Common myeloid progenitor, CD34-positive (primary cell): Measurements from ENCODE around the gene MRPL43.

Experiments used
- CTCF ChIA-PET: fragments of 350-600 bp; sonication (Branson Sonifier 250); formaldehyde crosslinking; loops from one replicate; lab custom pipeline; 2021; ENCODE audit warnings: antibody characterized with exemption; lab: Charles Lee
- POLR2A ChIA-PET: fragments of 350-600 bp; sonication (Branson Sonifier 250); formaldehyde crosslinking; loops from one replicate; lab custom pipeline; 2021; ENCODE audit warnings: antibody characterized with exemption; lab: Charles Lee
- DNase-seq, 3 donors: peaks; one replicate each; pipeline versions ENCODE4 v3.0.0 to v3.0.0-alpha.2; 2013
- H3K27ac ChIP-seq, 2 experiments: 1 replicate in 1 of 2; 2 replicates in 1 of 2; pipeline ENCODE4 v1.7.0; 2013; ENCODE audit warnings: inconsistent platforms in 2 of 2, low read length in 2 of 2, mild to moderate bottlenecking in 2 of 2, low read depth in 1 of 2, moderate library complexity in 1 of 2; ENCODE audit not compliant: severe bottlenecking in 2 of 2, insufficient read depth in 1 of 2, poor library complexity in 1 of 2
- H3K27me3 ChIP-seq, 5 experiments: replicated peaks in 2 of 5; 1 replicate in 3 of 5; 2 replicates in 2 of 5; pipeline versions ENCODE4 v1.6.1 to v1.7.0; 2013; ENCODE audit warnings: low read length in 4 of 5, mild to moderate bottlenecking in 2 of 5, moderate library complexity in 2 of 5, inconsistent platforms in 1 of 5; ENCODE audit not compliant: insufficient read depth in 5 of 5, control insufficient read depth in 4 of 5
- H3K36me3 ChIP-seq, 4 experiments: 1 replicate in 2 of 4; 2 replicates in 2 of 4; pipeline versions ENCODE4 v1.6.1 to v1.7.0; 2013; ENCODE audit warnings: low read length in 3 of 4, control low read depth in 1 of 4, mild to moderate bottlenecking in 1 of 4; ENCODE audit not compliant: control insufficient read depth in 4 of 4, insufficient read depth in 4 of 4
- H3K4me1 ChIP-seq, 4 experiments: 1 replicate in 3 of 4; 2 replicates in 1 of 4; pipeline versions ENCODE4 v1.6.1 to v1.7.1; 2013; ENCODE audit warnings: low read length in 3 of 4, mild to moderate bottlenecking in 3 of 4, control low read depth in 1 of 4, inconsistent platforms in 1 of 4, moderate library complexity in 1 of 4; ENCODE audit not compliant: control insufficient read depth in 4 of 4, insufficient read depth in 4 of 4; ENCODE audit errors: control extremely low read depth in 1 of 4
- H3K4me3 ChIP-seq, 7 experiments: 1 replicate in 4 of 7; 2 replicates in 3 of 7; pipeline versions ENCODE4 v1.5.1 to v1.7.0; 2013; ENCODE audit warnings: mild to moderate bottlenecking in 7 of 7, low read length in 6 of 7, moderate library complexity in 6 of 7, inconsistent platforms in 2 of 7, low read depth in 2 of 7, control low read depth in 1 of 7; ENCODE audit not compliant: insufficient read depth in 4 of 7, control insufficient read depth in 1 of 7; ENCODE audit errors: extremely low read depth in 1 of 7
- H3K9me3 ChIP-seq, 5 experiments: 1 replicate in 4 of 5; 2 replicates in 1 of 5; pipeline versions ENCODE4 v1.6.1 to v1.7.1; 2013; ENCODE audit warnings: low read length in 4 of 5, mild to moderate bottlenecking in 2 of 5, inconsistent platforms in 1 of 5, low read depth in 1 of 5, moderate library complexity in 1 of 5; ENCODE audit not compliant: control insufficient read depth in 4 of 5, insufficient read depth in 2 of 5; ENCODE audit errors: control extremely low read depth in 1 of 5
- WGBS: methylation state at CpG from one replicate; pipeline ENCODE4 v1.1.5; 2013; ENCODE audit not compliant: insufficient coverage; 5-methylcytosine and 5-hydroxymethylcytosine counted together

MRPL43 gene

DNA sequence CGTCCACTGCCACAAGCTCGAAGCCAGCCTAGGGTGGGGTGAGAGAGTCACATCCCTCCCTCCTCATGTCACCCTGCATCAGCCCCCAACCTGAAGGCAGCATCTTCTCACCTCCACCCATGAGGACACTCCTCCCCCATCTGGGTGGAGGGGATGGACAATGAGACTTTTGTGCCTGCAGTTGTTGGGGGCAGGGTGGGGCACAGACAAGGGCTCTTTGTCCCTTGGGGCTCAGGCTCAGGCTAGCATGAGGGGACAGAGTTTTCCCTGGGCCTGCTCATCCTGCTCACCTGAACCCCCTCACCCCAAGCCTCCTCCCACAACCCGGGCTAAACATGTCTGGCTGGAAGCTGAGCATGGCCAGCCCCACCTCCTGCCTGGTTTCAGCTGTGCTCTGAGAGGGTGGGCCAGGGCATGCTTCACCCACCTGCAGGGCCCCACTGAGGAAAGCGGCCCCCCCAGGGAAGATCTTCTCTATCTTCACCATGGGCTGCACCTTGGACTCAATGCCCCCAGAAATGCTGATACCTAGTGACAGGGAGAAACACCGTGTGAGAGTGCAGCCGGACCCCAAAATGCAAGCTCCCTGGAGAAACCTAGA is 21.6 kb upstream of the MRPL43 start:
- Histone ChIP-seq H3K4me3 (no peak overlapping the region), H3K27me3 (no peaks in the 10 kb centered on the region), H3K9me3 (no peaks in the 10 kb centered on the region), H3K36me3 (peaks cover 6 to 32% (median 24%) of the 10 kb centered on the region in 4 experiments), H3K27ac (no peak overlapping the region), H3K4me1 (peaks cover 0 to 16% (median 9%) of the 10 kb centered on the region in 4 experiments)
- no peak for DNase-seq
- ChIA-PET POLR2A (no interaction called here), CTCF (interaction anchor here (0.5 to 7.5 kb wide), 3 partner anchors 13 to 133 kb away, joined by 3 to 152 read pairs (median 5); partner anchors contain the start of gene LZTS2)
- 100% methylated on average over 3 of the region's 6 CpGs for WGBS

DNA sequence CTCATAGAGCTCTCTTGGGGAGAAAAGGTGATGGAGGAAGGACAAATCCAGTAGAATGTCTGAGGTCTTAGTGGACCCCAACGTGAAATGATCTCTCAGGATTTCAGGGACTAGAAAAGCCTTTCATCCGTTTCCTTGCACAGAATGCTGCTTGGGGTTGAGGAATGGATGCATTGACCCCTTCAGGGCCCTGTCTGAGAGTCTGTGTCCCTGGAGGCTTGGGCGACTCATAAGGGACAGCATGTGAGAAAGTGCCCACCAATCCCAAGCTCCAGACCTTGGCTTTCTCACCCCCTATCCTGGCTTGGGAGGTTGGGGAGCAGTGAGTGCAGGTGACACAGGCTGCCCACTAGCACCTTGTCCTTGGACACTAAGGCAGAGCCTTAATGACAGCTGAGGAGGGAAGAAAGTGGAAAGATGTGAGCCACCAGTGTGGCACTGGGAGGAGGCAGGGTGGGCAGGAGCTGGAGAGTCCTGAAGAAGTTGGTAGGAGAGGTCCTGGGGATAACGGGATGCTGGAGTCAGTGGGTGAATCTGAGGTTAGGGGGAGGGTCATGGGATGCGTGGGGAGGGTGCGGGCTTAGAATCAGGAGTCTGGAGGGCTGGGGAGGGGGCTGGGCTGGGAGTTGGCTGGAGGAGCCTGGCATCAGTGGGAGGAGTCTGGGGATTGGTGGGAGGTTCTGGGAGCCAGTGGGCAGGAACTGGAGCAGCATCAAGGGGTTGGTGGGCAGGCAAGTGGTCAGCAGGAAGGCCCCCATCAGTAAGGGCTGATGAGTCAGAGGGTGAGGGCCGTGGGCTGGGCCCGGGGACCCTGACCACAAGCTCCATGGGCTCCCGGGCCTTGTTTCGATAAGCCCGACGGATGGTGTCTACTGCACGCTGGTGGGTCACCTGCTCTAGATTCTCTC is 20.9 kb upstream of the MRPL43 start:
- H3K4me3 ChIP-seq, result no peak overlapping the region
- H3K27ac ChIP-seq, result no peak overlapping the region
- no peak for DNase-seq
- no peaks in the 10 kb centered on the region for H3K9me3 ChIP-seq
- WGBS, result 90% methylated on average over 10 of the region's 13 CpGs
- peaks cover 6 to 40% (median 31%) of the 10 kb centered on the region in 4 experiments for H3K36me3 ChIP-seq
- POLR2A ChIA-PET, result no interaction called here
- CTCF ChIA-PET, result interaction anchor here (1.6 to 23.7 kb wide), 3 partner anchors 9 to 134 kb away, joined by 5 to 311 read pairs (median 152); partner anchors contain the start of gene LZTS2
- no peaks in the 10 kb centered on the region for H3K27me3 ChIP-seq
- H3K4me1 ChIP-seq, result peaks cover 0 to 10% (median 7%) of the 10 kb centered on the region in 4 experiments

DNA sequence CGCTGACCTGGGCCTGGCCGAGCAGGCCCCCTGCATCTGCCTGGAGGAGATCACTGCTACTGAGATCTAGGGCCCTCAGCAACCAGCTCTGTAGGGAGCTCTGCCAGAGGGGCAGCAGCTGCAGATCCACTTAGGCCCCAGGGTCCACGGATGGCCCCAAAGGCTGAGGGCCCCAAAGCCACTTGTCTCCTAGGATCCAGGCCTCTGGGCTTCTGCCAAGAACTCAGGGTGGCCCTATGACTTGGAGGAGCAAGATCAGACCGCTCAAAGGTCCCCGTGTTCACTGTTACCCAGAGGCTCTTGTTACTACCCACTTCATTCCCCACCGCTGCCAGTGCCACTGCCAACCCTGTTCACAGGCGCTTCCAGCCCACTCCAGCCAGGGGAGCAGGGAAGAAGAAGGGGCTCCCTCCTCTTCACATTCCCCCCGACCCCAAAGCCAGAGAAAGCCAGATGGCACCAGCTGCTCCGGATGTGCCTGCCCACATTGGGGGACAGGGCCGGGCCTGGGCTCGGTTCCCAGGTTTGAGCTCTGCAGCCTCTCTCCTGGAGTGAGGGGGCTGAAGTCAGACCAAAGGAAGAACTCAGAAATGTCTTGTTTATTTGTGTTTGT is 19.9 kb upstream of the MRPL43 start:
- Histone ChIP-seq H3K27me3 (no peaks in the 10 kb centered on the region), H3K4me1 (peaks cover 0 to 7% (median 3%) of the 10 kb centered on the region in 4 experiments), H3K9me3 (no peaks in the 10 kb centered on the region), H3K36me3 (peaks cover 6 to 47% (median 38%) of the 10 kb centered on the region in 4 experiments), H3K27ac (peak overlapping the region in 1 of 2 experiments; percentile 9), H3K4me3 (no peak overlapping the region)
- CTCF ChIA-PET, result interaction anchor here (0.9 to 23.7 kb wide), 3 partner anchors 10 to 33 kb away, joined by 4 to 311 read pairs (median 152); partner anchors contain the start of gene LZTS2
- POLR2A ChIA-PET, result interaction anchor here (0.6 kb wide), 1 partner anchor 15 kb away, joined by 3 read pairs; no protein-coding TSS in a partner anchor
- DNase-seq, result peak in 1 of 3 donors; percentile 16
- 93% methylated on average over 6 of the region's 11 CpGs for WGBS

DNA sequence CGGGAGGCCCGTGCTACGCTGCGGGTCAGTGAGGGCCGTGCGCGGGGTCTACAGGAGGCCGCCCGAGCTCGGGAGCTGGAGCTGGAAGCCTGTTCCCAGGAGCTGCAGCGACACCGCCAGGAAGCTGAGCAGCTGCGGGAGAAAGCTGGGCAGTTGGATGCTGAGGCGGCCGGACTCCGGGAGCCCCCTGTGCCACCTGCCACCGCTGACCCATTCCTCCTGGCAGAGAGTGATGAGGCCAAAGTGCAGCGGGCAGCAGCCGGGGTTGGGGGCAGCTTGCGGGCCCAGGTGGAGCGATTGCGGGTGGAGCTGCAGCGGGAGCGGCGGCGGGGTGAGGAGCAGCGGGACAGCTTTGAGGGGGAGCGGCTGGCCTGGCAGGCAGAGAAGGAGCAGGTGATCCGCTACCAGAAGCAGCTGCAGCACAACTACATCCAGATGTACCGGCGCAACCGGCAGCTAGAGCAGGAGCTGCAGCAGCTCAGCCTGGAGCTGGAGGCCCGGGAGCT is 19.3 kb upstream of the MRPL43 start:
- ChIA-PET POLR2A (interaction anchor here (0.6 kb wide), 1 partner anchor 14 kb away, joined by 3 read pairs; no protein-coding TSS in a partner anchor), CTCF (interaction anchor here (0.9 to 23.7 kb wide), 4 partner anchors 10 to 40 kb away, joined by 3 to 311 read pairs (median 78); partner anchors contain the start of gene LZTS2)
- peaks cover 6 to 50% (median 38%) of the 10 kb centered on the region in 4 experiments for H3K36me3 ChIP-seq
- H3K27me3 ChIP-seq, result no peaks in the 10 kb centered on the region
- peaks cover 0 to 10% (median 8%) of the 10 kb centered on the region in 4 experiments for H3K4me1 ChIP-seq
- H3K27ac ChIP-seq, result no peak overlapping the region
- DNase-seq, result no peak
- no peaks in the 10 kb centered on the region for H3K9me3 ChIP-seq
- 98% methylated on average over 28 of the region's 33 CpGs for WGBS
- no peak overlapping the region for H3K4me3 ChIP-seq

DNA sequence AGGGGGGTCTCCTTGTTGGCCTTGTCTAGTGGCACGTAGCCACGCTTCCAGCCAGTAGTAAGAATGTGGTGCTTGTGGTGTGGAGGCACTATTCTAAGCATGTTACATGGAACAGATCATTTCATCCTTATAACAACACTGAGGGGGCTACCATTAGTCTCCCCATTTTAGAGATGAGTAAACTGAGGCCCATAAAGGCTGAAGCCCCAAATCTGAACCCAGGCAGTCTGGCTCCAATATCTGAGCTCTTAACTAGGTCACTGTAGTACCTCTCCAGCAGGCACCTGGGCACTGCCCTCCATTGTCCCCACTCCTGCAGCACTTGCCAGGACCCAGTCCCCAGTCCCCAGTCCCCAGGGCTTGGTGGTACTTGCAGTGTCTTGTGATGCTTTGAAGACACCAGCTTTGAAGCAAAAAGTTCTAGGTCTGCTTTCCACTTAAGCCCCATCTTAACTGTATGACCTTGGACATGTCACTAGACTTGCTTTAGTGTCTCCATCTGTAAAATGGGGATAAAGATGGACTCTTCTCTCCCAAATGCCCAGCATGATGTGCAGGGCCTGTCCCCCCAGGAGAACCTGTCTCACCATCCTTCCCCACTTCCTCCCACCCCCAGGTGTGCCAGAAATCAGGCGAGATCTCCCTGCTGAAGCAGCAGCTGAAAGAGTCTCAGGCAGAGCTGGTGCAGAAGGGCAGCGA is 18.7 kb upstream of the MRPL43 start:
- no peaks in the 10 kb centered on the region for H3K9me3 ChIP-seq
- POLR2A ChIA-PET, result no interaction called here
- H3K27ac ChIP-seq, result no peak overlapping the region
- H3K4me3 ChIP-seq, result no peak overlapping the region
- H3K27me3 ChIP-seq, result no peaks in the 10 kb centered on the region
- H3K36me3 ChIP-seq, result peaks cover 6 to 50% (median 38%) of the 10 kb centered on the region in 4 experiments
- peaks cover 0 to 16% (median 15%) of the 10 kb centered on the region in 4 experiments for H3K4me1 ChIP-seq
- 100% methylated on average over 2 of the region's 4 CpGs for WGBS
- no peak for DNase-seq
- CTCF ChIA-PET, result interaction anchor here (0.6 to 23.7 kb wide), 4 partner anchors 10 to 310 kb away, joined by 3 to 311 read pairs (median 78); partner anchors contain the start of gene LZTS2

DNA sequence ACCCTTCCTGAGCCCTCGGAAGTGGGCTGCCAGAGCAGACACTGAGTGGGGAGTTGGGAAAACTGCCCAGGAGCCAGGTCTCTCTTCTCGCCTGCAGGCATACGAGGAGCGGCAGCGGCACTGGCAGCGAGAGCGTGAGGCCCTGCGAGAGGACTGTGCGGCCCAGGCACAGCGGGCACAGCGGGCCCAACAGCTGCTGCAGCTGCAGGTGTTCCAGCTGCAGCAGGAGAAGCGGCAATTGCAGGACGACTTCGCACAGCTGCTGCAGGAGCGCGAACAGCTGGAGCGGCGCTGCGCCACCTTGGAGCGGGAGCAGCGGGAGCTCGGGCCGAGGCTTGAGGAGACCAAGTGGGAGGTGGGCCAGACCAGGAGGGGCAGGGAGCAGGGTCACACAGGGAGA is 18.1 kb upstream of the MRPL43 start:
- no peak overlapping the region for H3K4me3 ChIP-seq
- CTCF ChIA-PET, result interaction anchor here (1.5 to 23.7 kb wide), 4 partner anchors 10 to 39 kb away, joined by 3 to 311 read pairs (median 80); partner anchors contain the start of gene LZTS2
- no peaks in the 10 kb centered on the region for H3K27me3 ChIP-seq
- 96% methylated on average over 18 of the region's 23 CpGs for WGBS
- no peak overlapping the region for H3K27ac ChIP-seq
- H3K36me3 ChIP-seq, result peaks cover 6 to 50% (median 38%) of the 10 kb centered on the region in 4 experiments
- H3K4me1 ChIP-seq, result peaks cover 0 to 23% (median 21%) of the 10 kb centered on the region in 4 experiments
- no peak for DNase-seq
- POLR2A ChIA-PET, result no interaction called here
- no peaks in the 10 kb centered on the region for H3K9me3 ChIP-seq
